RPMI7951 (cell line): ENCODE data around the gene SLC36A1. TPM values are rescaled to one million over a fixed set of nuclear protein-coding genes. Genes with fewer than 3 reads are reported as not detected.

Source experiments
- DNase-seq: peaks from one replicate; pipeline ENCODE4 v3.0.0-alpha.2; 2012; ENCODE audit warnings: low read depth
- total RNA-seq: library from RNA; depleted of rRNA; stranded (reverse); fragments of >200 nt; shearing (Covaris generic); gene quantifications from 2 replicates; pipeline ENCODE4 v1.2.3, GENCODE V29; 2014

The SLC36A1 gene
- total RNA-seq, 1 experiment from 2014 or later: 2.5 TPM

DNA sequence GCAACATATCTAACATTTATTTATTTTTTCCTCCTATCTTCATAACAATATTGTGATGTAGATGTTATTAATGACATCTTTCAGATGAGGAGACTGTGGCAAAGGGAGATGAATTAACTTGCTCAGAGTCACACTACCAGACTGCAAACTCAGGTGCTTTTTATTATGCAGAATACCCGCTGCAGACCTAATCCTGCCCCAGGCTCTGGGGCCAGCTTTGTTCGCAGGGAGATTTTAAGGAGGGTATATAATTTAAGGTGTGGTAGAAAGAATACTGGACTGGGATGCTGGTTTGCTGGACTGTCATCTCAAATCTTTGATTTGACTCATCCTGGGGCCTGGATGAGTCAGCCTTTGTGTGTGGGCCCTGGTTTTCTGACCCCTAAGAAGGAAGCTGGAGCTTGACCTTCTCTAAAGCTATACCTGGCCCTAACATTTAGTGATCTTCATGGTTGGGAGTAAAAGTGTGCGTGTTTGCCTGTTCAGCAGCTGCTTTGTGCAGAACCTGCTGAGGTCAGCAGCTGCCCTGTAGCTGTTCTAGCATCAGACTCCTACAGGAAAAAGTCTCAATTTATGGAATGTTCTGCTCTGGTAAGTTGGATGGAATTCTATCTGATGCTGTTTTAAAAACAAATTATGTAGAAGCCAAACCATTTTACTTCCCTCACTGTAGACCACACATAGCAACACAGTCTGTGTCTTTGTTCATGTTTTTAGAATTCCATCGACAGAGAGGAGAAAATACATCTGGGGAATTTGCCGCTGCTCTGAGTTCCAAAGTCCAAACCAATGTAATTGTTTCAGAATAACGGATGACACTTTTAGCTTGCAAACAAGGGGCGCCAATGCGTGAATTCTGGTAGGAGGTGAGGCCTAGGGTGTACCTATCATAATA lies 4.5 kb downstream of the SLC36A1 start:
- DNase-seq: peak; percentile 35

DNA sequence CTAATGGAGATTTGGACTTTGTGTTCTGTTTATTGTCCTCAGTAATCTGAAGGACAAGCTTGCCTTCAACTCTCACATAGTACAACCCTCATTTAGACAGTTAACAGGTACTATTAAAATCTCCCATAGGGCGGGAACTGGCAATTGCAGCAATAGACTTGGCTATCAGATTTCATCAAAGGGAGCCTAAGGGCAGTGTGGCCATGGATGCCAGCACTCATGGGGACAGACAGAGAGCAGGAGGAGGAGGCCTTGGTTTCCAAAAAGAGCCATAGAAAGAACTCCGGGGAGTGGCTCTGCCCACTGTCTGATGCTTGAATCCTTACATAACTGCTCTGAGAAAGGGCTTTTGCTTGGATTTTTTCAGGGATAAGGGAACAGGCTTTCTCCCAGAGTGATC lies 6.8 kb downstream of the SLC36A1 start:
- no peak for DNase-seq

DNA sequence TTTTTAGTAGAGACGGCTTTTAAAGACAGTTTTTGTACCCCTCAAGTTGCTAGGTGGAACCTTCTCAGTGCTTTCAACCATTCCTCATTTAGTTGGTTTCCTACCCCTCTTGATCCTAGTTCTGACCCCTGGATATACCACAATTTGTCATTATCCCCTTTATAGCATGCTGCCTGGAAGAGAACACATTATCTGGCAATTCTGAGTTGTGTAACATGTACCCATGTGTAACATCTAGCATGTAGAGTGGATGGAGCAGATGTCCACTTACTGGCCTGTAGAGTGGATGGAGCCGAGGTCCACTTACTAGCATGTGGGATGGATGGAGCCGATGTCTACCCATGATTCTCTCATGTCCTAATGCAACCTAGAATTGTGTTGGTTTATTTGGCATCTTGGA lies 7.5 kb downstream of the SLC36A1 start:
- DNase-seq: no peak

DNA sequence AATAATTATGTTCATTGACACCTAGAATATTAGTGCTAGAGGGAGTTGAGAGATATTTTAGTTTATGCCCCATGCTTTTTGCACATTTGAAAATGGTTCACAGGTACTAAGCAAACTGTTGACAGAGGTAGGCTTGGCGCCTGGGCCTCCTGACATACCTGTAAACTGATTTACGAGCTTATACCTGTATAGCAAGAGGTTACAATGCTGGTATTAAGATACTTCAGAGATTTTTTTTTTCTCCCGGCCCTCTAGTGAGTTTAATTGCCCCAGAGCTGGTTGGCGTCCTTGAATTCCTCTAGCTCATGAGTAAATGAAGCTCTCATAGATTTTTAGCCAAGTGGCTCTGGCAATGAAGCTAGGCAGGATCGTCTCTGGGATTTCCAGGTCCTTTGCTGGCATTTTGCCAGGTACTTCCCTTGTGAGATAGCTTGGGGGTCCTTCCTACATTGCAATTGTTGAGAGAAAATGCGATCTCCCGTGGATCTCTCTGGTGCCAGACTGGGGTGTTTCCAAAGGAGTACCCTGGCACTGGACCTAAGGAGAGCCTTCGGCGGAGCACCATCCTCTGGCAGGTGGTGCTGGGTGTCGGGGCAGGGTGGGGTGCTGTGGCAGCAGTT lies 9.0 kb downstream of the SLC36A1 start:
- no peak for DNase-seq

DNA sequence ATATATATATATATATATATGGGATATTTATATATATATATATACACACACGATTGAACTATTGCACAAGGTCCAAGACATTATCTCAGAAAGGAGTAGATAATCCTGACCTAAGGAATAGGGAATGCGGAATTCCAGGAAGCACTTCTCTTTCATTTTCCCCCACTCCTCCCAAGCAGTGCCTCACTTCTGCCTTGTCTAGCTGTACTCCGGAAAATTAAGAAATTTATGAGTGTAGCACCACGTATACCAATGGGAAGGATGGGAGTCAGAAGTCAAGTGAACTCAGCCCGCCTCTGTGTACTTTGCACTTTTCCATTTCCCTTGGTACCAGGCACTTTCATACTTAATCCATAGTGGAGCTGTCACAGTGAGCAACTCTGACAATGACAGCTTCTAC lies 10.9 kb downstream of the SLC36A1 start:
- DNase-seq: no peak

DNA sequence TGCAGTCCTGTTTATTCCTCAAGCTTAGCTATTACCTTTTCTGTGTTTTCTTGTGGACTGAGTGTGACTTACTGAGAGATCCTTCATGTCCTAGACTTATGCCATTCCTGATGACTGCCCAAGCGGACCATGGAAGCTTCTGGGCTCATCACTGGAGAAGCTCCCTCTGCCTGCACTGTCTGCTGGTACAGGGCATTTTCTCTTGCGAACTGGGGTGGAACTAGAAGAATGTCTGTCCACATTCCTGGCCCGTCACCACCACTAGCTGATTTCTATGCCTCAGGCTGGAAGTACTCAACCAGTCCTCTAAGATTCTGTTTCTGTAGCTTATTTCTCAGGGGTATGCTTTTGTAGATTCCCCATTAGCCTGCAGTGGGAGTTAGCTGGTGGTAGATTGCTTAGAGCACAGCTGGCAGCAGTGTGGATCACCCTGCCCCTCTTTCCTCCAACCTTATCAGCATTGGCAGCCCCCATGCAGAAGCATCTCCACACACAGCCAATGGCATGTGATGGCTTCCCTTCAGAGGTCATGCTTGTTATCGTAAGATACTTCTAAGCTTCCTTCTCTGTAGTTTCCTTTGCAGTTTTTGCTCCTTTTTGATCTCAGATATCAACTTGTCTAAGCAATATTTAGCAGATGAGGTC lies 12.4 kb downstream of the SLC36A1 start:
- DNase-seq: no peak

DNA sequence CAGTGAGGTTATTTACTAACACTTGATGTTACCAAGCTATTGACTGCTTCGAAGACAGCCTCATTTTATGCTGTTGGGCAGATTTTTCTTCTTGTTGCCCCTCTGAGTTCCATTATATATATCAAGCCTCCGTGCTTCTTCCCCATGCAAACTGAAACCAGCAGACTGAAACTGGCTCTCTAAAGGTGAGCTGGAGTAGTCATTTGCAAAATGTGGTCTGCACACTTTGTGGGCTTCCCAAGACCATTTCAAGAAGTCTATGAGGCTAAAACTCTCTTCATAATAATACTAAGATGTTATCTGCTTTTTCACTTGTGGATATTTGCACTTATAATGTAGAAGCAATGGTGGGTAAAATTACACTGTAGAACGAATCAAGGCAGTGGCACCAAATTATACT lies 13.9 kb downstream of the SLC36A1 start:
- DNase-seq: no peak

DNA sequence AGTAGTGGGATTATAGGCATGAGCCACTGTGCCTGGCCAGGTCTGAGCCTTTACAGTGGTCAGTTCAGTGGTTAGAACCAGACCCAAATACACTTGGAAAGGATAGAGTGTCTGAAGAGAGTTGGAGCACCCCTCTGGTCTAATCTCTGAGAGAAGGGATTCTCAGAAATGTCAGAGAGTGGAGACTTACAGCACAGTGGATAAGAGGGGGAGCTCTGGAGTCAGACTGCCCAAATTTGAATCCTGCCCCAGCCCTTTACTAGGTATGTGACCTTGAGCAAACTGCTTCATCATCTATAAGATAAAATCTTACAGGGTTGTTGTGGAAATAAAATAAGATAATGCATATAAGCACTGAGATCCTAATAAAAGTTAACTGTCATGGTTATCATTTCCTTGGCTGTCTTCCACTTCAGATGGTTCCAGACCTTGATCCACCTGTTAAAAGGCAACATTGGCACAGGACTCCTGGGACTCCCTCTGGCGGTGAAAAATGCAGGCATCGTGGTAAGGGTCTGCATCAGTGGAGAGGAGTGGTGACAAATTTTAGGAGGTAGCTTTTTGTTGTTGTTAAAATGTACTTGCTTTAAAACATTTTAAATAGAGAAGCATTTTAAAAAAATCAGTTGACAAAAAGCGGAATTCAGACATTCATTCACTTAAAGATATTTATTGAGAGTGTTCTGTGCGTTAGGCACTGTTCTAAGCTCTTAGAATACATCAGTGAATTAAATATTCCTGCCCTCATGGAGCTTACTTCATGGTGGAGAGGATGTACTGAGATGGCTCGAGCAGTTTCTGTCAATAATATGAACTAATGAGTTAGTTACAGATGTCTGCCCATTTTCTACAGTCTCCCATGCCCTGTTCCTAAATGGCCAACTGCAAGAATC lies 16.0 kb downstream of the SLC36A1 start:
- no peak for DNase-seq

DNA sequence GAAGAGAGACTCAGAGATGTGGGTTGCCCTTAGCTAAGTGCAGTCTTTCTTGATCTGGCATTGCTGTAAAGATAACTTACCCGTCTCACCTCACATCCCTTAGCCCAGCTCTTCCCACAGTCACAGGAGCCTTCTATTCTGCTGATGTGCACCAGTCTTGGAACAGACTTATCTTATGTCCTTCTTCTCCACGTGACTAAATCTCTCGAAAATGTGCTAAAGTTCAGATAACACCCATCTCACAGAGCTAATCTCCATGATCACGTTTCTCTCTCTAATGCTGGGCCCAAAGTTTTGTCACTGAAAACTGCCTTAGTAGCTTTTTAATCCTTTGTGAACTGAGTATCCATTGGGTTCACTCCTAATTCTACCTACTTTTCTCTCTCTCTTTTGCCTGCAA lies 16.7 kb downstream of the SLC36A1 start:
- no peak for DNase-seq

DNA sequence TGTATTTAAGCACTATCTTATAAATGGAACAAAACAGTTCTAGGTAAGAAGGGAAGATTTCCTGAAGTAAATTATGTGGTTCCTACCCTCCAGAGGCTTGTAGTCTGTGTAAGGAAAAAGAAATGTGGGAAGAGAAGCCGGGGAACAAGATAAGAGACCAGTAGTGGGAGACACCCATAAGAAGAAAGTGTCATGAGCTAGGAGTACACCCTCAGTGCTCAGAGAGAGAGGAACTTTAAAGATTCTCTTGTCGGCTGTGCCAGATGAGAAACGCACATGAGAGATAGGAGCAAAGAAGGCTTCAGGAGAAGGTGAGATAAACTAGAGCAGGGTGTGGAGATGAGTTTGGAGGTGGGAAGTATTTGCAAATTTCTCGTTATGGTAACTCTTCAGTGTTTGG lies 18.1 kb downstream of the SLC36A1 start:
- no peak for DNase-seq

DNA sequence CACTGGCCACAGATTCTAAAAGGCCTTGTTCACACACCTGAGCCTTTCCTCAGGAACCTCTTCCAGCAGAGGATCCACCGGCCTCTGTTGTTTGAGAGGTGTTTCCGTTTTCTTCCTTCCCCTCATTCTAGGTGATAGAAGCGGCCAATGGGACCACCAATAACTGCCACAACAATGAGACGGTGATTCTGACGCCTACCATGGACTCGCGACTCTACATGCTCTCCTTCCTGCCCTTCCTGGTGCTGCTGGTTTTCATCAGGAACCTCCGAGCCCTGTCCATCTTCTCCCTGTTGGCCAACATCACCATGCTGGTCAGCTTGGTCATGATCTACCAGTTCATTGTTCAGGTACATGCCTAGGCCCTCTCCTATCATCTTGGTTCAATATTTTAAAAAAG lies 20.2 kb downstream of the SLC36A1 start:
- no peak for DNase-seq

DNA sequence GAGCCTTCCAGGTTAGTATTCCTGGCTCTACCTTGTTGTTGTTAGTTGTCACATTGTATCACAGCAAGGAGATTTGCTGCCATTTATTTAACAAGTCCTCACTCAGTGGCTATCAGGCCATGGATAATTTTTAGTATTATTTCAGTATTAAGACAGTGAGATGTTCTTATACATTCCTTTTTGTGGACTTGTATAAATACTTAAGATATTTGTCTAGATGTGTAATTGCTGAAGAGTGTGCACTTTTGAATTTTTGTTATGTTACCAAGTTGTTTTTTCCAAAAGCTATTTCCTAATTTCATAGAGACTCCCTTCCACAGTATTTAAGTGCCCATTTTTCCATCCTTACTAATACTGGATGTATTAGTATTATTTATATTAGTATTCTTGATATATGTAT lies 22.0 kb downstream of the SLC36A1 start:
- DNase-seq: no peak

DNA sequence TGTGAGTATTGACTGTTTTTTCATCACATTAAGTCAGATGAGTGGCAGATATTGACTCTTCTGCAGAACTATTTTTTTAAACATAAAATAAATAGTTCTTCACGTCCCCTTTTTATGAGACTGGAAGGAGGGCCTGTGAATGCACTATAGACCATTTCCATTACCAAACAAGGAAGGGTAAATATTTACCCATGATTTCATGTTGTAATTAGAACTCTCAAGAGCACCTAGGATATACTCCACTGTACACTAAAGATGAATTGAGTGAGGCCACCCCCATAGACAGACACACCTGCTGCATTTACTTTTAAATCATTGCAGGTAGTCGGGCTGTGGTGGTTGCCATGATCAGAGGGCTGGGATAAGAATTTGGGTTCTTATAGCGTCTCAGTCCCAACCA lies 22.6 kb downstream of the SLC36A1 start:
- DNase-seq: no peak

DNA sequence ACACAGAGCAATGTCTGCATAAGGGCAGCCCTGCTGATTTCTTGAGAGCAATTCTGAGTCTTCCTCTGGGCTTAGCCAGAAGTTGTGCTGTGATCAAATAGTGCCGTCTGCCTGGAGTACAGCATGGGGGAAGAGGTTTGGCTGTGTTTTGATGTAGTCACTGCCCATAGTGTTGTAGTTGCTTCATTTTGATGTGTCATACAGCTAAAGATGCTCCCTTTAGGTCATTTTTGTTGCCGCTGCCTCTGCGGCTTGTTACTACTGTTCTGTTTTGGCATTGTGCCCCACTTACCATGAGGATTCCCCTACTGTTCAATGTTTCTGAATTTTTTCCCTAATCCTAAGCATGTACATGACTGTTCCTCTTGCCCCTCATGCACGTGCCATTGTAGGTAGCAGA lies 23.0 kb downstream of the SLC36A1 start:
- no peak for DNase-seq

DNA sequence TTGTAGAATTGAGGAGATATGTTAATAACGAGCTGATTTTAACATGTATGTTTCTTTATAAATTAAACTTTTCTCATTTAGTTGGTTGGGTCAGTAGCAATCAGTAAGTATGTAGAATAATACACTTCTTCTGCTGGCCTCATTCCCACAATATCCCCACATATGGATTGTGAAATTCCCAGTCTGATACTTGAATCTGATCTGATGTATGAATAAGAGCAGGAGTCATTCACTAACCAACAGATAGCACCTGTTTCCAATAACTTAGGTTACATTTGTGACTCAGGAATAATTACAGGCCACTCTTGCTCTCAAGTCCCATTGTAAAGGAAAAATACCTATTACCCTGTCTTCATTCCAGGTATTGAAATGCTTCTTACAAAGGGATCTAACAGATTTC lies 23.9 kb downstream of the SLC36A1 start:
- DNase-seq: no peak

DNA sequence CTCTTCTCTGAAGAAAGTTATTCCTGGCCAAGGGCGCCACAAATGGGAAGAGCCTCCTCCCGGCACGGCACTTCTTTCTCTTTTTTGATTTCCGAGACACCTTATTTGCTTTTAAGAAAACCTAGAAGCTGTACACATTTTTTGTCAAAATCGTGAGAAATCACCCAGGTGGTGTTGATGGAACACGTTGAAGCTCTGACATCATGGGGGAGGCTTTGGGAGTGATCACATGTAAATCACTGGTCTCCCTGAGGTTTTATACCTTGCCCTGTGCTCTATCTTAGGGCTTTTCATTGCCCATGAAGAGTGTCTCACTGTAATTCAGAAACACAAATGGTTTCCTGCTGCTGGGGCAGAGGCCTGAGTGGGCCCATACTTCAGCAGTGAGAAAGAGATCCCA lies 27.4 kb downstream of the SLC36A1 start:
- DNase-seq: no peak

DNA sequence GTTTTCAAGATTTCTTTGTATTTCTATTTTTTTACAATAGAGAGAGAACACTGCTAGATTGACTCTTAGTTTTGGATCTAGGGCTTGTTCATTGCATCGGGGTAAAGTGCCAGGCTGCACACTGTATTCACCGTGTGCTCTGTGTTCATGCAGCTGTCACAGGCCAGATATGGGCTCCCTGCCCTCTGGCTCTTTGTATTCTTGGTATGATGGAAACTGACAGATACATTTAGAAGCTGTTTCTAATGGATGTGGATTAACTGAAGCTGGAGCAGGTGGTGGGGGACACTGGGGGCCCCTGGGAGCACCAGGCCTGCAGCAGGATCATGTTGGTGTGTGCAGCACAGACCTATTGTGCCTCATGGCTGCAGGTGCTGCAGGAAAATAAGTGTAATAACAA lies 28.0 kb downstream of the SLC36A1 start:
- no peak for DNase-seq

DNA sequence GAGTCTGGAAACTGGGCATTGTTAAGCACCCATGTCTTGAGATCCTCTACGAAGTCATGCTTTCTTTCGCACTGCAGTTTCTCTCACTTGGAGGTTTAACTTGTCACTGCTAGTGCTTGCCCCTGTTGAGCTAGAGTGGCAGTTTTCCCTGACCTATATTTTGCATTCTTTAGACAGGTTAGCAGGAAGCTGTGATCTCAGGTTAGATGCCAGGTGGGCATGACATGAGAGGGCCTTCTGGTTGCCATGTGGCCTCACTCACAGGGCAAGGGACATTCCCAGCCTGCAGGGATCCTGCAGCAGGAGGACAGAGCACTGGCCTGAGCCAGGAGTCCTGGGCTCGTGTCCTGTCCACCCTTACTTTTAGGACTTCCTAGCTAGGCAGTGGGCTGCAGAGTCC lies 28.6 kb downstream of the SLC36A1 start:
- no peak for DNase-seq

DNA sequence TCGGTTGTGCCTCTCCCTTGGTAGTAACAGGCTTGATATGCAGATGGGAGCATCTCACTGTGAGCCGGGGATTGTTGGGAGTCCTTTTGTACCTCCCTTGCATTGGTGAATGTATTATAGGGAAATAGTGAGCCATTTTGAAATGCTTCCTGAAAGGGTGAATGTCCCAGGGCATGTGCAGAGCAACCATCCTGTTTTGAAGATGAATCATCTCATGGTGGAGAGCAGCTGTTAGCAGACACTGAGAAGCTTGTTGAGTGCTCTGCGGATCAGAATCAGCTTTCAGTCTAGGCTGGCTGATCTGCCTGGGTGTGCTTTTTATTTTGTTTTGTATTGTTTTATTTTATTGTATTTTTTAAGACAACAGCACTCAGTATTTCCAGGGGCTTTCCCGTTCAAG lies 29.7 kb downstream of the SLC36A1 start:
- DNase-seq: peak; percentile 12

DNA sequence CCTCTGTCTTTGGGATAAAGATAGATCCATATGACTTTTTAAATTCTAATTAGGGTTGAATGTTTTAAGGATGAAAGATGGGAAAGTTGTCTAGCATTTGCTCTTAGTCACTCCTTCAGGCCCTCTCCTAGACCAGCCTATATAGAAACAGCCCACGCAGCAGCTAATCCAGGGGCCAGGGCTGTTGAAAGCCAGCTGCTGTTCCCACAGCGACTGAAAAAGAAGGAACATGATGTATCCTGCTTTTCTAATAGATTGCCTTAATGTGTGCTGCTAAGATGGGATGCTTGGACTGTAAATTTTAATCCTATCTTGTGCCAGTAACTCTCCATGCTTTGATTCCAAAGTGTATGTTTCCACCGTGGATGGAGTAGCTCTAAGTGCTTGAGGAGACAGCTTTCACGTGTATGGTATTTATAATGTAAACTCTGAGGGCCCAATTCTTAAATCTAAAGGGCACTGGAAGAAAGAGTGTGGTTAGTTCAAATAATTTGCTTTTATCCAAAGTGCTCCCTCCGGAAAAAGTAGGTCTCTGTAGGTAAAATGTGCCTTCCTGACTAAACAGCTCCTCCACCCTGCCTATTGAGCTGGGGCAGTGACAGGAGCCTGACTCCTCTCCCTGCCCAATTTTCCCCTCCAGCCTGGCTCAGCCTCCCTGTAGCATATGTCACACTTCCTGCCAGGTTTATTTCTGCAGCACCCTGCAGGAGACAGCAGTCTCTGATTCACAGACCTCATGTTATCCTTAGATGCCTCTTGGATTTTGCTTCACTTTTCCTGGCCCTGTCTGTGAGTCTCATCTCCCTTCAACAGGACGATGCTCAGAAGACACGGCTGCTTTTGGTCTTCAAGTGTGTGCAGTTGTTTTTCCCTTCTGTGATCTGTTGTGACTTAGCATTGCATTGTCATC lies 33.2 kb downstream of the SLC36A1 start:
- no peak for DNase-seq

DNA sequence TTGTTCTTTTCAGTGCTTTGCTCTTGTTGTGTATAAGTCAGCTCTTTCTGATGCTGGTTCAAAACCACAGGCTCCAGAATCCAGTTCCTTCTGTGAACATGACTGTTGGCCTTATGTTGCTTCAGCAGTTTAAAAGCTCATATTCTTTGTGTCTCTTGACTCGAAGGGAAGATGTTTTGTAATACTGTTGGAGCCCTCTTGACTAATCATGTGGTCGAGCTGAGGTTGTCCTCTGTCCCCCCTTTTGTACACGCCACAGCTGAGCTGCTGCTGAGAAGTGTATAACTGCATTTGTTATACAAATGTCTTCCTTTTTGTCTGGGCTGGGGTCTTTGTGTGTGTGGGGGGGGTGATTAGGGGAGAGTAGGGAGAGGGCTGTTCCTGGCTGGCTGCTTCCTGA lies 35.8 kb downstream of the SLC36A1 start:
- no peak for DNase-seq
